Ecto neural progenitor cell (in vitro differentiated cells): Measurements from ENCODE around the gene SMIM11.
"Not testable (repeated sequence)": the region's sequence is repeated elsewhere in the genome, so short reads cannot be mapped to it uniquely, and the experiment has no call there.

Experiments
- DNase-seq: peaks from one replicate; pipeline ENCODE4 v3.0.0-alpha.2; 2018; ENCODE audit warnings: low spot score

Gene SMIM11

DNA sequence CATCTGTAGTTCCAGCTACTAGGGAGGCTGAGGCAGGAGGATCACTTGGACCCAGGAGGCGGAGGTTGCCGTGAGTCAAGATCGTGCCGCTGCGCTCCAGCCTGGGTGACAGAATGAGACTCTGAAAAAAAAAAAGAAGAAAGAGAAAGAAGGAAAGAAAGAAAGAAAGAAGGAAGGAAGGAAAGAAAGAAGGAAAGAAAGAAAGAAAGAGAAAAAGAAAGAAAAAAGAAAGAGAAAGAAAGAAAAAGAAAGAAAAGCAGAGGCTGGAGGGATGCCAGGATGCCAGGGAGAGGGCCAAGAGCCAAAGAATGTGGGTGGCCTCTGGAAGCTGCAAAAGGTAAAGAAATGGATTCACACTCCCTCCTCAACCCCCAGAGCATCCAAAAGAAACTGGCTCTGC lies 19.7 kb upstream of the SMIM11 start:
- DNase-seq, result no peak

DNA sequence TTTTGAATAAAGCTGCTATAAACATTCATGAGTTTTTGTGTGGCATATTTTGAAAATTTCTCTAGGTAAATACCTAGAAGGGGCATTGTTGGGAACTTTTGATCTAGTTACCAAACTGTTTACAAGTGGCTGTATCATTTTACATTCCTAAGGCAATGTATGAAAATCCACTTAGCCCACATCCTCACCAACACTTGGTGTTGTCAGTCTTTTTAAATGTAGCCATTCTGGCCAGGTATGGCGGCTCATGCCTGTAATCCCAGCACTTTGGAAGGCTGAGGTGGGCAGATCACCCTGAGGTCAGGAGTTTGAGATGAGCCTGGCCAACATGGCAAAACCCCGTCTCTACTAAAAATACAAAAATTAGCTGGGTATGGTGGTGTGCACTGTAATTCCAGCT lies 17.4 kb upstream of the SMIM11 start:
- no peak for DNase-seq

DNA sequence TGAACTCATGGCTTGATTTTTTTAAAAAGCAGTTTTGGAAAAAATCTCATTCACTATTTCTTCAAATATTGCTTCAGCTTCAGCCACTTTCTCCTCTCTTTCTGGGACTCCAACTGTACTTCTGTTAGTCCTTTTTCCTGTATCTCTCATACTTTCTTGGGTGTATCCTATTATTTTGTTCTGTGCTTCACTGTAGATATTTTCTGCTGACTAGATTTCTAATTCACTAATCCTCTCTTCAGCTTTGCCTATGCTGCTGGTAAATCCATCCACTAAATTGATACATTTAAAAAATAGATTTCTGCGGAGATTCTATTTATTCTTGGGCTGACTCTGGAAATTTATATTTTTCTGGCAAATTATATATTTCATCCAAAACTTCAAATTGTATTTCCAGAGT lies 16.4 kb upstream of the SMIM11 start:
- no peak for DNase-seq

DNA sequence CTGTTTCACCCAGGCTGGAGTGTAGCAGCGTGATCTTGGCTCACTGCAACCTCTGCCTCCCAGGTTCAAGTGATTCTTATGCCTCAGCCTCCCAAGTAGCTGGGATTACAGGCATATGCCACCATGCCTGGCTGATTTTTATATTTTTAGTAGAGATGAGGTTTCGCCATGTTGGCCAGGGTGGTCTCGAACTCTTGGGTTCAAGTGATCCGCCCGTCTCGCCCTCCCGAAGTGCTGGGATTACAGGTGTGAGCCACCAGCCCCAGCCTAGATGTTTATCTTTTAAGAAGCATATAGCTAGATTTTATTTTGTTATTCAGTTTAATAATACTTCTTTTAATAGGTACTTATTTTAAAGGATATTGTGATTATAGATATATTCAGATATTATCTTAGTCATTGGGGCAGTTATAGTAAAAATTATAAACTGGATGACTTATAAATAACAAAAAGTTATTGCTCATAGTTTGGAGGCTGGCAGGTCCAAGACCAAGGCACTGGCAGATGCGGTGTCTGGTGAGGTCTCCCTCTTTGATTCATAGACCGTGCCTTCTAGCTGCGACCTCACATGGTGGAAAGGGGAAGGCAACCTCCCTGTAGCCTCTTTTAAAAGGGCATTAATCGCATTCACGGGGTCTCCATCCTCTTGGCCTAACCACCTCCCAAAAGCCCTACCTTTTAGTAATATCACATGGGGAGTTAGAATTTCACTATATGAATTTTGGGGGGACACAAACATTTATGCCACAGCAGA lies 14.6 kb upstream of the SMIM11 start:
- no peak for DNase-seq

DNA sequence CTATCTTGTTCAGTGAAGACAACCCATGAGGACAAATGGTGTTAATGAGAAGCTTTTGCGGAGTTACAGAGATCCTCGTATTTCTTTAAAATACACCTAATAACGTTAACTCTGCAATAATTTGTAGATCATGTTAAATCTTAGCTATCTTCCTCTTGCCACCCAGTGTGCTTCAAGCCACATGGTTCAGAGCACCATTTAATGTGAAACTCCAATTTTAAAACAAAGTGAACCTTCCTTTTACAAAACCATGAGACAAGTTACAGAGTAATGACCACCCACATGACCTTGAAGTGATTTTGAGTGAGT lies 13.2 kb upstream of the SMIM11 start:
- no peak for DNase-seq

DNA sequence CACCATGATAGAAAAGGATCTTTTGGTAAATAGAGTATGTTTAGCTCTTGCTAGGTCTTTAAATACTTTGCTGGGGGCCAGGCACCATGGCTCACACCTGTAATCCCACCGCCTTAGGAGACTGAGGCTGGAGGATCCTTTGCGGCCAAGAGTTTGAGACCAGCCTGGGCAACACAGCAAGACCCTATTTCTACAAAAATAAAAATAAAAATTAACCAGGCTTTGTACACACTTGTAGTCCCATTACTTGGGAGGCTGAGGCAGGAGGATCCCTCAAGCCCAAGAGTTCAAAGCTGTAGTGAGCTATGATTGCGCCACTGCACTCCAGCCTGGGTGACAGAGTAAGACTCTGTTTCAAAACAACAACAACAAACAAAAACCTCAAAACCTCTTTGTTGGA lies 12.6 kb upstream of the SMIM11 start:
- DNase-seq, result no peak

DNA sequence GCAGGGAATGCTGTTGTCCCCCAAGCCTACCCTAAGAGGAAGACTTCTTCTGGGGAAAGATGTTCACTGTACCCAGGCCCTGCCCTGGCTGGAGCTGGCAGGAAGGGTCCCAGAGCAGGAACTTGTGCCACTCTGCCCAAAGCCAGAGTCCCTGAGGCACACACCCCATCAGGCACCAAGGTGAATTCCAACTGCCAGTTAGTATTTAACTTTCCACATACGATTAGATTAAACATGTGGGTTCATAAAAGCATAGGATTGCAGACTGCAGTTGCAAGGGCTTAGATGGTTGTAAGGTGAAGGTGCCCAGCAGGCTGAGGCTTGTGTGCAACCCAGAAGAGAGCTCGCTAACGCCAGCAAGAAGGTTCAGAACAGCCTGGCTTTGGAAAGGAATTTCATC lies 11.6 kb upstream of the SMIM11 start, which contains the start of gene KCNE2:
TSS of gene KCNE2 (plus strand) at position 274 of the 400 bp plus-strand sequence. CDS start 6,473 bp downstream, outside the sequence.
- no peak for DNase-seq

DNA sequence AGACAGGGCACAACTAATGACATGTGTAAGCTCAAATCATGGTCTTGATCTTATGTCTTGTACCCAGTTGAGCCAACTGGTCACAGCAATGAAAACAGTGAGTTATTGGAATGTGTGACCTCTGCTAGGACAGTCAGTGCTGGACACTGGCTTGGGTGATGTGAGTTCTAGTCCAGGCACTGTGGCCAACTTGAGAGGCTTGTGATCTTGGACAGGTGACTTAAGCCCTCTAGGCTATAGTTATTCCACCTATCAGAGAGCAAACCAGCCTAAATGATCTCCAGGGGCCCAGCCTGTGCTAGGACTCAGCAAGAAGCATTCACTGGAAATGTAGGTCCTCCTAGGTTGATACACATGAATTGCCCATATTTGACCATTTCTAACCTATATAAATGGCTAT lies 10.4 kb upstream of the SMIM11 start:
- no peak for DNase-seq

DNA sequence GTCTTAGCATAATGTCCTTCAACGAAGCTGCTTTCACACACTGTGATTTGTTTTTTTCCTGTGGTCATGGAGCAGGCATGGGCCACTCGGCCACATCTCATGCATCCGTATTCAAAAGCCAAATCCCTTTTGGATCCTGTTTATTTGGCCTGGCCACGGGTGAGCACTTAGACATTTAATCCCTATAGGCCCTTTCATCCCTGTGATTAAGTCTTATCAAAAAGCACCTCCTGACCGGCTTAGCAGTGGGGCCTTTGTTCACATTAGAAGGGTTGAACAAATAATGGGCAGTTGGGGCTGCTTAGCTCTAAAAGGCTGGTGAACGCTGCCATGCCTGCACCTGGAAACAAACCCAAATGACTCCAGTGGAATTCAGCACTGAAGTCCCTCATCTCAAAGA lies 9.5 kb upstream of the SMIM11 start:
- DNase-seq, result no peak

DNA sequence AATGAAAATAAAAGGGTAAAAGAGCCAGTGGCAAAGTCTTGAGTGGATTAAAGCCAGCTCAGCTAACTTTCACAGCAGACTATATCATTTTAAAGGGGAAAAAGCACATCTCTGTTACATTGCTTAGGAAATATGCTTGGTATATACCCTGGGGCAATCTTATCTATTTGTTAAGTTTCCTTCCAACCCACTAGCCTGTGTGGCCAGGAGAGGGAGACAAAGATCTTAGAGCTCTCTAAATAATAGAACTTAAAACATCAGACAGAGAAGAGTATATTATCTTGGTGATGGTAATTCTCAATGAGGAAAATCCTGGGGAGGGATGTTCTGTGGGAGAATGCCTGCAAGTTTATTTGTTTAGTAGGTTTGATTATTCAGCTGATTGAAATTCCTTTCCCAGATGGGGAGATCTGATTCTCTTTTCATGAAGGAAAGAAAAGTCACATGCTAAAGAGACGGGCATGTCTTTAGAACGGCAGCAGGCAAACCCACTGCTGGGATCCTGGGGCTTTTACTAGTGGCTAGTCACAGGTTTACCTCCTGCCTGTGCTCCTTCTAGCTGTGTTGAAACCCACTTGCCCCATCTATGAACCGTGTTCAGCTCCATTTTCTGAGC lies 7.9 kb upstream of the SMIM11 start:
- DNase-seq, result no peak

DNA sequence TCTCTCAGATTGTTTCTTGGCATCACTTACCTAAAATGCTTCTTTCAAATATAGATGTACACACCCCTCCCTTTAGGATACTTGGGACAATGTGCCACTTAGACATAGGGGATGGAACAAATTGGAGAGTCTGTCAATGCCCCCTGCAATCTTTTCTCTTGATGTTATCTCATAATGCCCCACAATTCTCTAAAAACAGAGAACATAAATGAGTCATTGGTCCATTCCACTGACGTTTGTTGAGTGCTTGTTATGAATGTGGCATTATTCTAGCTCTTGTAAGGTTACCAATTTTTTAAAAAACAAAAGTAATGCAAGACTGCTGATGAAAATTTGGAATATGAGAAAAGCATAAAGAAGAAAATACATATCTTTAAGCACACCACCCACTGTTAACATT lies 5.6 kb upstream of the SMIM11 start:
- DNase-seq, result no peak

DNA sequence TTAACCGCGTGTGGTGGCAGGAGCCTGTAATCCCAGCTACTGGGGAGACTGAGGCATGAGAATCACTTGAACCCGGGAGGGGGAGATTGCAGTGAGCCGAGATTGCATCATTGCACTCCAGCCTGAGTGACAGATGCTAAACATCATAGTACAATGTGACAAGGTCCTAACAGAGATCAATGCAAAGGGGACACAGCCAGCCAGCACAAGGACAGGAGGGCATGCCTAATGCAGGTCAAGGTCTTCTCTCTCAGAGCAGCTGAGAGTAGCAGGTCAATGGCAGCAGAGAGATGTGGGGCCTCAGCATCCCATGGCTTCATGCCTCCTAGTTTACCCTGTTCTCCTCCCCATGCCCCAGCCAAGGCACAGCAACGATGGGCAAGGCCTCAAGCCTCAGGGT lies 3.0 kb upstream of the SMIM11 start:
- no peak for DNase-seq

DNA sequence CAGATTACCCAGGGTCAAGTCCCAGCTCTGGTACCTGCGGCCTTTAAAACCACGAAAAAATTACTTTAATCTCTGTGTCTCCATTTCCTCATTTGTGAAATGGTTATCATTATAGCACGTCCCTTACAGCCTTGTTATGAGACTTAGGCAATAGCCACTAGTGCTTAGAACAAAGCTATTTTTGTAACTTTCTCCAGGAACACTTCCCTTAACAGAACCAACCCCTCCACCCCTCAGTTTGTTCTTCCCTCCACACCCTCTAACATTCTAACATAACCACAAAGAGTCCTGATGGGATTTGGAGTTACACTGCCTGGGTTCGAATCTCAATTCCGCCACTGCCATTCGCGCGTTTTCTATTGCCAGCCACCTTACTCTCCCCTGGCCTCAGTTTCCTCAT lies 845 bp upstream of the SMIM11 start:
- not testable (repeated sequence) for DNase-seq

DNA sequence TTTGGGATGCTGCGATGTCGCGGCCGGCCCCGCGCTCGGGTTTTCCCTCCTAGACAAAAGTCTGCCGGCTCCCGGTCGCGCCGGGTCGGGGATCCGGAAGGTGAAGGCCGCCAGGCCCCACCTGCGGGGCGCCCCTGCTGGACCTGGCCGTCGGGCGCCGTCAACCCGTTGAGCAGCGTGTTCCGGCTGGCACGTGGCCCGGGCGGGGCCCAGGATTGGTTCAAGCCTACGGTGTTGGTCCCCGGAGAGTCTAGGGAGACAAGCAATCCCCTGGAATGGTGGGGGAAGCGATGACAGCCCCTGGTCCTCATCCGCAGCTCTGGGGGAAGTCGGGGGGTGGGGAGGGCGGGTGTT lies 289 bp downstream of the SMIM11 start:
- DNase-seq, result not testable (repeated sequence)

DNA sequence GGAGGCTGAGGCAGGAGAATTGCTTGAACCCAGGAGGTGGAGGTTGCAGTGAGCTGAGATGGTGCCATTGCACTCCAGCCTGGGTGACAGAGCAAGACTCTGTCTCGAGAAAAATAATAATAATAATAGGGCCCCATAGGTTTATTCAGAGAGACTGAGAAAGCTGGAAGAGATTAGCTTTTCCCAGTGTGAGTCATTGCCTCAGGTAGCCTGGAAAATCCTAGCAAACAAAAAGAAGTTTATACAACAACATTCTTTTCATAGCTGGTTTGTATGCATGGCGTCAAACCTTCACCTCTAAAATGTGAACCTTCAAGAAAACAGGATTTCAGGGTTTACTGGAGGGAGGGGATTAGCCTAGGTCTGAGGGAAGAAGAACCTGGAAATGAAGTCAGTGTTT lies 7.8 kb downstream of the SMIM11 start:
- DNase-seq, result not testable (repeated sequence)

DNA sequence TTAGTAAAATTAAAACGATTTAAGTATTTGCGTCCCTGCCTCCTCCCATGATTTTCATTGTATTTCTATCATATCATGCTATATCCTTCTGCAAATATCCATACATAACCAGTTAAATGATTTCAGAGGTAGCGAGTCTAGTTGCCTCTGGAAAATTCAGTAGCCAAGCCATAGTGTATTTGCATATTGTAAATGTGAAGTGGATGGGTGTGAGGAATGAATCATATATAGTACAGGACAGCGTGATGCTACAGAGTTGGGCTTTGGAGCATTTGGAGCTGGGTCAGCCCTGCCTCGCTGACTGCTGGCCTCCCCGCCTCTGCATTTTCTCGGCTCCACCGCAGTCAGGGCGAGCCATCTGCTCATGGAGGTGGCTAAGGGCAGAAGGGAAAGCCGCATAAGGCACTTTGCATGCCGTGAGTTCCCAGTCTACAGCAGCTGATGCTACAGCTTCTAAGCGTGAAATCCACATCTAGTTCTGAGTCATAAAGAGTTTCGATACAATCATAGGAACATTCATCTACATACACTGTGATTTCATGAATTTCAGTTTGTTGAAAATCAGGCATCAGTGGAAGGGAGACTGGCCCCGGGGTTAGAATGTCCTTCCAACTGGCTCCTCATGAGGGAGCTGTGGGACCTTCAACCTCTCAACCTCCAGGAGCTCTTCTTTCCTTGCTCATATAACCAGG lies 8.6 kb downstream of the SMIM11 start:
- not testable (repeated sequence) for DNase-seq

DNA sequence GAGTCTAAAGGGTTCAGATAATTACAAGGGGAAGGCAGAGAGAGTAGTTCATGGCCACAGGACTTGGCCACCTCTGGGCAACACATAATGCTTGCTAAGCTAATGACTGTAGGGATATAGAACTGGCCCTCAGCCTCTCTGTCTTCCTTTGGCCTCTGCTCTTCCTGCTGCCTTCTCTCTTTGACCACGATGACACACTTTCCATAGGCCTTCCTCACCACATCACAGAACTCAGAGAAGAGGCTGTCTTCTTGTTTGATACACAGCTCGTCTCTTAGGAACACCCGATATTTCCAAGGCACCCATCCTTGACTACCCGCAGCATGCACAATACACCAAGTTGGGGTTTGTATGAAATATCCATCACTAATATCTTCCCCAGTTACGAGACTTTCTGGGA lies 25.2 kb downstream of the SMIM11 start:
- DNase-seq, result not testable (repeated sequence)

DNA sequence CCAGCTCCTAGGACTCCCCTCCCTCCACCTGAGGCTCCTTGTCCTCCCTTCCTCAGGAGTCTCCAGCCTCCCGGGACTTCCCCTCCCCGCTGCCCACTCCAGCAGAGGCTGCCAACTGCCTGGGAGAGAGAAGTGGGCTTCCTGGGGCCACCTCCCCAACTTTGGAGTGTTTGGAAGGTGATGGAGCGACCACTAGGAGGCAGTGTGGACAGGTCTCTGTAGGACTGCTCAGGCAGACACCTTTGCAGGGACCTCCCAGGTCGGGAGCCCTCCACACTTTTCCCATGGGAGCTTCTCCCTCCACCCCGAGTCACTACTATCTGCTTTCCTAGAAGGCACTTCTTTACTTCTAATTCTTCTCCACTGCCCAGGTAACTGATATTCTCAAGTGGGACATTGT lies 29.4 kb downstream of the SMIM11 start:
- DNase-seq, result not testable (repeated sequence)

DNA sequence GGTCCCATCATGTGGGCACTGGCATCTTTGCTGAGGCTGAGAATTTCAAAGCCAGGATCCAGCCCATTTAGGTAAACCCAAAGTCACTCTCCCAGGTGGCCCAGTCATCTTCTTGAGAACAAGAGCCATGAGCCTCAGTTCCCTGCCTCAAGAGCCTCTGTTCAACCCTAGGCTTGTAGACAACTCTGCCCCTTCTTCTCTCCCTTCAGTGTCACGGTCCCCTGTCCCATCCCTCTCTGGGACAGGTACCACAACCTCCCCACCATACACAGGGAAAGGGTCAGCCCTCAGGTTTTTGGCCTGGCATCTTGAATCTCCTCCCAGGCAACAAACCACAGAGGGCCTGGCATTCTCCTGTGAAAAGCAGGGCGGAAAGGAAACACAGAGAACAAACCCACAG lies 30.4 kb downstream of the SMIM11 start:
- not testable (repeated sequence) for DNase-seq

DNA sequence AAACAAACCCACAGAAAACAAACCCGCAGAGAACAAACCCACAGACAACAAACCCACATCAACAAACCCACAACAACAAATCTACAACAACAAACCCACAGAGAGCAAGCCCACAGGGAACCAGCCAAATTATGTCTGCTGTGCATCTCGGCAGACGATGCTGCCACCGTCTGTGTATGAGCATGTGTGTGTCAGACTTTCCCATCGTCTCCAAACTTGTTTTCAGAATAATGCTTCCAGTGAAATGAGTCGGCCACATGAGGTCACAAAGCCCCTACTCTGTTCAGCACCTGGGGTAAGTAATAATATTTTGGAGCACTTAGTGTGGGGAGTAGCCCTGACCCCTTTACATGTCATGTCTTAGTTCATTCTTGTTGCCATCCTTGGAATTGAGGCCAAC lies 30.8 kb downstream of the SMIM11 start:
- DNase-seq, result not testable (repeated sequence)

DNA sequence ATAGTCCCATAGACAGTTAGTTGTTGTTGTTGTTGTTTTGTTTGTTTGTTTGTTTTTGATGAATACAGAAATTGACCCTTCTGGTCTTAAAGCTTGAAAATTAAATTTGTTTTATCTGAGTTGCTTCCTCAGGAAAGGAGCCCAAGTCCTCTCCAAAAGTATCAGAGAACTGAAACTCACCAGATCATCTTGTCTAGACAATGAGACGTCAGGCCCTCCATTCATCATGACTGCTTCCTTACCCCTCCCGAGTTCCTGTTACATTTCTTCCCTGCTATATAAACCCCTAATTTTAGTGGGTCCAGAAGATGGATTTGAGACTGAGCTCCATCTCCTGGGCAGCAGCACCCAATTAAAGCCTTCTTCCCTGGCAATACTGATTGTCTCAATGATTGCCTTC lies 31.4 kb downstream of the SMIM11 start:
- DNase-seq, result not testable (repeated sequence)

DNA sequence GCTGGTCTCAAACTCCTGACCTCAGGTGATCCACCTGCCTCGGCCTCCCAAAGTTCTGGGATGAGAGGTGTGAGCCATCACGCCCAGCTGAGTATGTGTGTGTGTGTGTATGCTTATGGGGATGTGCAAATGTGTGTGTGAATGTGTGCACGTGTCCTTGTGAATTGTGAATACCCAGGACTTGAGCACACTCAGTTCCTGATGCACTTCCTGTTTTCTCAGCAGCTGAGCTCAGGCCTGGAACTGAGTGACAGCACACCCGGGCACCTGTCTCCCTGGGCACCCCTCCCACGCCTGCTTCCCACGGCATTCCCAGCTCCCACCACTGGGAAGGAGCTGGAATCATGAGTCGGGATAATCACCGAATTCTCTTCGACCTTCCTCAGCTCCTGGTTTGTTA lies 32.0 kb downstream of the SMIM11 start:
- DNase-seq, result not testable (repeated sequence)

DNA sequence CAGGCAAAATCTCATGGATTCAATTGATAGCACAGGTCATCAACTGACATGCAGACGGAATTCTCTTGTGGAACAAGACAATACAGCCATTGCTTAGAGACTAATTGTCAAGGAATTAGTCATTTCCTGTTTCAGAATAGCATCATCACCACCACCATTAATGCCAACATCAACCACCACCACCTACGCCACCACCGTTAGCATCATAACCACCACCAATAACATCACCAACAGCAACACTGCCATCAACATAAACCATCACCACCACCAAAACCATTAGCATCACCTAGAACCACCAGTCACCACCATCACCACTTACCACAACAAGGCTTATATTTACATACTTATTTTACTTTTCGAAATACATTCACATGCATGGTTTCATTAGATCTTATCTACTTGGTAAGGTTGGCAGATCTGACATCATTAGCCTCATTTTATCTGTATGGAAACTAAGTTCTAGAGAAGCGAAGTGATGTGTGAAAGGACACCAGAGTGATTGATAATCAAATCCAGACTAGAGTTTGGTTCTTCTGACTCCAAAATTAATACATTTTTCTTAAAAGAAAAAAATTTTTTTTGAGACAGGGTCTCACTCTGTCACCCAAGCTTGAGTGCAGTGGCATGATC lies 42.3 kb downstream of the SMIM11 start:
- DNase-seq, result not testable (repeated sequence)
